Airway epithelial cell (primary cell): ENCODE measurements around the gene HSD17B10. TPM values are rescaled to one million over a fixed set of nuclear protein-coding genes. Genes with fewer than 3 reads are reported as not detected.

Source experiments
- total RNA-seq: library from RNA; depleted of rRNA; stranded (reverse); fragments of >200 nt; gene quantifications from 2 replicates; pipeline ENCODE4 v1.2.3, GENCODE V29; 2015

Gene HSD17B10
- 105 and 114 TPM in 2 replicates for total RNA-seq

GRCh38 chrX:53433651-53434639 lies at the start of gene HSD17B10:
Gene HSD17B10, minus strand, starts transcription at chrX:53434370. Its CDS starts 25 bp downstream, at chrX:53434345.

GRCh38 chrX:53422861-53423306 lies 11.3 kb downstream of the HSD17B10 start, which contains the start of gene RIBC1:
Gene RIBC1, plus strand, starts transcription at chrX:53422873. Its CDS starts 3,404 bp downstream, at chrX:53426277.

GRCh38 chrX:53422086-53422860 lies 11.9 kb downstream of the HSD17B10 start, which contains the start of gene SMC1A:
Gene SMC1A, minus strand, starts transcription at chrX:53422654. Its CDS starts 54 bp downstream, at chrX:53422600.

Other genes with a start within 250 kb of the HSD17B10 start
- gene KDM5C, start 209.2 kb downstream of the HSD17B10 start, total RNA-seq, result 97.5 and 100 TPM in 2 replicates
- 4.2 and 10.3 TPM in 2 replicates for gene IQSEC2, start 152.8 kb downstream of the HSD17B10 start, total RNA-seq
- gene SMC1A, start 11.7 kb downstream of the HSD17B10 start, total RNA-seq, result 44.8 and 67.4 TPM in 2 replicates
- gene RIBC1, start 11.5 kb downstream of the HSD17B10 start, total RNA-seq, result 0.74 and 1.5 TPM in 2 replicates